GM12878 (cell line): ENCODE data around the gene C2.

ENCODE experiments used
- CREM ChIP-seq: IDR thresholded peaks from 2 replicates; pipeline ENCODE4 v1.6.1; 2014; ENCODE audit warnings: antibody characterized with exemption, low read depth
- EGR1 ChIP-seq, 2 experiments: IDR thresholded peaks; 1 replicate in 1 of 2; 2 replicates in 1 of 2; pipeline ENCODE4 v1.6.1; 2011 to 2012; ENCODE audit warnings: low read depth in 2 of 2, low read length in 2 of 2, borderline replicate concordance in 1 of 2, mild to moderate bottlenecking in 1 of 2, moderate library complexity in 1 of 2
- ETV6 ChIP-seq, 2 experiments: fragments of 450-650 bp in 1 of 2; IDR thresholded peaks in 1 of 2; conservative IDR thresholded peaks in 1 of 2; 2 replicates each; pipeline ENCODE4 v1.6.1; 2014; ENCODE audit warnings: antibody characterized with exemption in 1 of 2, borderline replicate concordance in 1 of 2, low read depth in 1 of 2, mild to moderate bottlenecking in 1 of 2, moderate library complexity in 1 of 2
- EZH2 ChIP-seq: IDR thresholded peaks from 2 replicates; pipeline ENCODE4 v1.6.1; 2012; ENCODE audit warnings: low read depth, mild to moderate bottlenecking, control low read depth, inconsistent platforms, low read length, borderline replicate concordance; ENCODE audit not compliant: control insufficient read depth
- IKZF2 ChIP-seq, 2 experiments: fragments of 450-650 bp; IDR thresholded peaks; 2 replicates each; pipeline ENCODE4 v1.6.1; 2017; ENCODE audit warnings: mild to moderate bottlenecking in 2 of 2, moderate library complexity in 2 of 2
- JUNB ChIP-seq: IDR thresholded peaks from 2 replicates; pipeline ENCODE4 v1.6.1; 2016; ENCODE audit warnings: antibody characterized with exemption, mild to moderate bottlenecking
- JUND ChIP-seq: IDR thresholded peaks from 2 replicates; pipeline ENCODE4 v1.6.1; 2012; ENCODE audit warnings: low read depth, mild to moderate bottlenecking, low read length, improper control_type of control experiment, moderate library complexity
- POLR2AphosphoS5 ChIP-seq: IDR thresholded peaks from 2 replicates; pipeline ENCODE4 v1.6.1; 2011; ENCODE audit warnings: mild to moderate bottlenecking, low read length, inconsistent platforms
- SP1 ChIP-seq: IDR thresholded peaks from one replicate; pipeline ENCODE4 v1.6.1; 2011; ENCODE audit warnings: low read depth, low read length
- SUZ12 ChIP-seq: fragments of 200-600 bp; sonication (generic); IDR thresholded peaks from one replicate; pipeline ENCODE4 v1.6.1; 2018; ENCODE audit warnings: antibody characterized with exemption, mild to moderate bottlenecking; ENCODE audit not compliant: unreplicated experiment
- TAF1 ChIP-seq: IDR thresholded peaks from 2 replicates; pipeline ENCODE4 v1.6.1; 2011; ENCODE audit warnings: mild to moderate bottlenecking, low read depth, low read length, borderline replicate concordance
- YY1 ChIP-seq: IDR thresholded peaks from 2 replicates; pipeline ENCODE4 v1.6.1; 2011; ENCODE audit warnings: low read depth, mild to moderate bottlenecking, low read length
- TF ChIP-seq, protein P1 (sequence below): IDR thresholded peaks from 2 replicates; pipeline ENCODE4 v1.6.1; 2011; ENCODE audit warnings: low read depth, mild to moderate bottlenecking, low read length, moderate library complexity, borderline replicate concordance; ENCODE audit errors: extremely low read depth
- TF ChIP-seq, protein P2 (sequence below), 3 experiments: IDR thresholded peaks in 2 of 3; conservative IDR thresholded peaks in 1 of 3; 2 replicates each; pipeline ENCODE4 v1.5.1; 2011; ENCODE audit warnings: low read depth in 3 of 3, low read length in 3 of 3, mild to moderate bottlenecking in 3 of 3, control low read depth in 2 of 3, moderate library complexity in 2 of 3, inconsistent platforms in 1 of 3, mixed read lengths in 1 of 3; ENCODE audit not compliant: control insufficient read depth in 2 of 3, insufficient read depth in 1 of 3; ENCODE audit errors: extremely low read depth in 1 of 3

DNA sequence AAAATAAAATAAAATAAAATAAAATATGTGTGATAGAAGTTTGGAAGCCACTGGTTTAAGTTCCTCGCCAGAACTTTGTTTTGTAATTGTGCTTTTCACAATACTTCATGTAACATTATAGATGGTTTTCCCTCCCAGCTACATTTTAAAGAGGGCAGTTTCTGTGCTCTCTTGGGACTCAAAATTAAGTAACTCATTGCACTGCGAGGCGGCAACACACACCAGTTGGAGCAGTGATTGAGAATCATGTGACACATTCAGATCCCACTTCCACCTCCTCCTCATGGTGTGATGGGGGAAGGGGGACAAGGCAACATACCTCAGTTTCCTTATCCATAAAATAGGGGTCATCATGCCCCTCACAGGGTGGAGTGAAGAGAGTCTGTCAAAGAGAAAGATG, 7.5 kb downstream of the C2 start:
- TF ChIP-seq CREM, result no peak
- TF ChIP-seq SUZ12, result no peak
- TF ChIP-seq JUNB, result no peak
- TF ChIP-seq EZH2, result no peak
- TF ChIP-seq POLR2AphosphoS5, result no peak
- no peak for TF ChIP-seq TAF1
- TF ChIP-seq, protein P1, sequence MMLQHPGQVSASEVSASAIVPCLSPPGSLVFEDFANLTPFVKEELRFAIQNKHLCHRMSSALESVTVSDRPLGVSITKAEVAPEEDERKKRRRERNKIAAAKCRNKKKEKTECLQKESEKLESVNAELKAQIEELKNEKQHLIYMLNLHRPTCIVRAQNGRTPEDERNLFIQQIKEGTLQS, result no peak
- TF ChIP-seq, protein P2, sequence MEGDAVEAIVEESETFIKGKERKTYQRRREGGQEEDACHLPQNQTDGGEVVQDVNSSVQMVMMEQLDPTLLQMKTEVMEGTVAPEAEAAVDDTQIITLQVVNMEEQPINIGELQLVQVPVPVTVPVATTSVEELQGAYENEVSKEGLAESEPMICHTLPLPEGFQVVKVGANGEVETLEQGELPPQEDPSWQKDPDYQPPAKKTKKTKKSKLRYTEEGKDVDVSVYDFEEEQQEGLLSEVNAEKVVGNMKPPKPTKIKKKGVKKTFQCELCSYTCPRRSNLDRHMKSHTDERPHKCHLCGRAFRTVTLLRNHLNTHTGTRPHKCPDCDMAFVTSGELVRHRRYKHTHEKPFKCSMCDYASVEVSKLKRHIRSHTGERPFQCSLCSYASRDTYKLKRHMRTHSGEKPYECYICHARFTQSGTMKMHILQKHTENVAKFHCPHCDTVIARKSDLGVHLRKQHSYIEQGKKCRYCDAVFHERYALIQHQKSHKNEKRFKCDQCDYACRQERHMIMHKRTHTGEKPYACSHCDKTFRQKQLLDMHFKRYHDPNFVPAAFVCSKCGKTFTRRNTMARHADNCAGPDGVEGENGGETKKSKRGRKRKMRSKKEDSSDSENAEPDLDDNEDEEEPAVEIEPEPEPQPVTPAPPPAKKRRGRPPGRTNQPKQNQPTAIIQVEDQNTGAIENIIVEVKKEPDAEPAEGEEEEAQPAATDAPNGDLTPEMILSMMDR (IDR thresholded peaks at IDR 0.05 in 2 of 3, conservative IDR thresholded peaks at IDR 0.05 in 1 of 3; ENCODE audit: control insufficient read depth in 2 of 3, extremely low read depth in 1 of 3, insufficient read depth in 1 of 3, low read depth in 3 of 3, low read length in 3 of 3), result no peak
- TF ChIP-seq EGR1 (IDR thresholded peaks at IDR 0.05; ENCODE audit: borderline replicate concordance in 1 of 2, low read depth in 2 of 2, low read length in 2 of 2), result no peak
- TF ChIP-seq IKZF2 (IDR thresholded peaks at IDR 0.05), result no peak
- TF ChIP-seq SP1, result no peak
- TF ChIP-seq ETV6 (conservative IDR thresholded peaks at IDR 0.05 in 1 of 2, IDR thresholded peaks at IDR 0.05 in 1 of 2; ENCODE audit: borderline replicate concordance in 1 of 2, low read depth in 1 of 2), result no peak
- TF ChIP-seq YY1, result no peak
- TF ChIP-seq JUND, result no peak
